ENCODE measurements around the gene COLEC11. TPM values are rescaled to one million over a fixed set of nuclear protein-coding genes. Genes with fewer than 3 reads are reported as not detected.

COLEC11 gene
- total and polyA plus RNA-seq, 10 of the 15 experiments (the other 5 are each of a cell fraction or from before 2014, with no cell fraction given) = 0.08 to 0.74 (median 0.14) TPM; not detected in 4

DNA sequence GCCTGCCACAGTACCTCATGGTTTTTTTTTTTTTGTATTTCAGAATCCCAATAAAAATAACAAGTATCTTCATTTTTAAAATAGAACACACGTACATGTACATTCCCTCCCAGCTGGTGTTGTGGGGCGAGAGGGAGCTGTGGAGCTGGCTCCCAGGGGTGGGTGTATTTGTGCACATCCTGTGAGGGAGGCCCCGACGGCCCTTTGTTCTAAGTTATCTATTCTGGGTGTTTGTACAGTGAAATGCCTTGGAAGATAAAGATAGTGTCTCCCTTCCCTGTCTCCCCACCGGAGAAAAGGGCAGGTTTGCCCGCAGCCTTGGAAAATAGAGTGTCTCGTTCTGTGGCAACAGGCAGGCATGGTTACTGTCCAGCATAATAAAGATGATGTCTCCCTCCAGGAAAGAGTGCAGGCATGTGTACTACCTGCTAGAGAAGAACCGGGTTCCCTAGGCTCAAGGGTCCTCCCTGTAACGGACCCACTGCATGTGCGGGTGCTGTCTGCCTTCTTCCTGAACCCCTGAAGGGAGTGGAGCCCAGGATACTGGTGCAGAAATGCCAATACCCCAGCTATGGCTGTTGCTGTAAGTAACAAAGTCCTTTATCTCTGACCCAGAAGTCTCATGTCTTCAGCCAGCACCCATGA lies 51.0 kb downstream of the COLEC11 start (continued):
- TF ChIP-seq, protein P1, sequence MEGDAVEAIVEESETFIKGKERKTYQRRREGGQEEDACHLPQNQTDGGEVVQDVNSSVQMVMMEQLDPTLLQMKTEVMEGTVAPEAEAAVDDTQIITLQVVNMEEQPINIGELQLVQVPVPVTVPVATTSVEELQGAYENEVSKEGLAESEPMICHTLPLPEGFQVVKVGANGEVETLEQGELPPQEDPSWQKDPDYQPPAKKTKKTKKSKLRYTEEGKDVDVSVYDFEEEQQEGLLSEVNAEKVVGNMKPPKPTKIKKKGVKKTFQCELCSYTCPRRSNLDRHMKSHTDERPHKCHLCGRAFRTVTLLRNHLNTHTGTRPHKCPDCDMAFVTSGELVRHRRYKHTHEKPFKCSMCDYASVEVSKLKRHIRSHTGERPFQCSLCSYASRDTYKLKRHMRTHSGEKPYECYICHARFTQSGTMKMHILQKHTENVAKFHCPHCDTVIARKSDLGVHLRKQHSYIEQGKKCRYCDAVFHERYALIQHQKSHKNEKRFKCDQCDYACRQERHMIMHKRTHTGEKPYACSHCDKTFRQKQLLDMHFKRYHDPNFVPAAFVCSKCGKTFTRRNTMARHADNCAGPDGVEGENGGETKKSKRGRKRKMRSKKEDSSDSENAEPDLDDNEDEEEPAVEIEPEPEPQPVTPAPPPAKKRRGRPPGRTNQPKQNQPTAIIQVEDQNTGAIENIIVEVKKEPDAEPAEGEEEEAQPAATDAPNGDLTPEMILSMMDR (IDR thresholded peaks at IDR 0.05 in 2 of 3, conservative IDR thresholded peaks at IDR 0.05 in 1 of 3; ENCODE audit: control insufficient read depth in 2 of 3, extremely low read depth in 1 of 3, insufficient read depth in 1 of 3, low read depth in 3 of 3, low read length in 3 of 3) = no peak

DNA sequence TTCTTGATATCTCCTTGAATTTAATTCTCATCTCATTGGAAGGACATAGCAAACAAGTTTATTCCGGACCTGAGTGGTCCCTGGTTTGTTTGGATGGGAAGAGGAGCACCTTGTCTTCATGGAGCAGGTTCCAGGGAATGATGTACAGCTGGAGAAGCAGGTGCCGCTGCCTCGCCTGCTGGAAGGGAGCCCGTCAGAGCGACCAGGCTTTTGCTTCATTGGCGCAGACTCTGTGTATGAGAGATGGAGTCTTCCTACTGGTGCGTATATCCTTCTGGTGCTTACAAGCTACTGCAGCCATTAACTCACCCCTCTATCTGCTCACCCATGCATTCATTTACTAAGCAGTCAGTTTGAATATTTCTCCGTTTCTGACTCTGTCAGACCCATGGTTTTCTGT lies 51.5 kb downstream of the COLEC11 start:
- WGBS (ENCODE audit: insufficient coverage, insufficient replicate concordance, low lambda C conversion rate, missing lambda C conversion rate) = 59% methylated on average over 8 of the region's 8 CpGs
- in situ Hi-C loops (cut with MboI) = no loop called here
- no peak for TF ChIP-seq NFYB (IDR thresholded peaks at IDR 0.05; ENCODE audit: insufficient read depth, low read depth, low read length)
- TF ChIP-seq, protein P2, sequence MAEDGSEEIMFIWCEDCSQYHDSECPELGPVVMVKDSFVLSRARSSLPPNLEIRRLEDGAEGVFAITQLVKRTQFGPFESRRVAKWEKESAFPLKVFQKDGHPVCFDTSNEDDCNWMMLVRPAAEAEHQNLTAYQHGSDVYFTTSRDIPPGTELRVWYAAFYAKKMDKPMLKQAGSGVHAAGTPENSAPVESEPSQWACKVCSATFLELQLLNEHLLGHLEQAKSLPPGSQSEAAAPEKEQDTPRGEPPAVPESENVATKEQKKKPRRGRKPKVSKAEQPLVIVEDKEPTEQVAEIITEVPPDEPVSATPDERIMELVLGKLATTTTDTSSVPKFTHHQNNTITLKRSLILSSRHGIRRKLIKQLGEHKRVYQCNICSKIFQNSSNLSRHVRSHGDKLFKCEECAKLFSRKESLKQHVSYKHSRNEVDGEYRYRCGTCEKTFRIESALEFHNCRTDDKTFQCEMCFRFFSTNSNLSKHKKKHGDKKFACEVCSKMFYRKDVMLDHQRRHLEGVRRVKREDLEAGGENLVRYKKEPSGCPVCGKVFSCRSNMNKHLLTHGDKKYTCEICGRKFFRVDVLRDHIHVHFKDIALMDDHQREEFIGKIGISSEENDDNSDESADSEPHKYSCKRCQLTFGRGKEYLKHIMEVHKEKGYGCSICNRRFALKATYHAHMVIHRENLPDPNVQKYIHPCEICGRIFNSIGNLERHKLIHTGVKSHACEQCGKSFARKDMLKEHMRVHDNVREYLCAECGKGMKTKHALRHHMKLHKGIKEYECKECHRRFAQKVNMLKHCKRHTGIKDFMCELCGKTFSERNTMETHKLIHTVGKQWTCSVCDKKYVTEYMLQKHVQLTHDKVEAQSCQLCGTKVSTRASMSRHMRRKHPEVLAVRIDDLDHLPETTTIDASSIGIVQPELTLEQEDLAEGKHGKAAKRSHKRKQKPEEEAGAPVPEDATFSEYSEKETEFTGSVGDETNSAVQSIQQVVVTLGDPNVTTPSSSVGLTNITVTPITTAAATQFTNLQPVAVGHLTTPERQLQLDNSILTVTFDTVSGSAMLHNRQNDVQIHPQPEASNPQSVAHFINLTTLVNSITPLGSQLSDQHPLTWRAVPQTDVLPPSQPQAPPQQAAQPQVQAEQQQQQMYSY (CRISPR knock-in tag; IDR thresholded peaks at IDR 0.05) = no peak
- TF ChIP-seq YBX1 (IDR thresholded peaks at IDR 0.05) = no peak
- no peak for TF ChIP-seq SMARCA5 (IDR thresholded peaks at IDR 0.05)
- TF ChIP-seq SIN3A (IDR thresholded peaks at IDR 0.05; ENCODE audit: low read depth, low read length) = no peak
- TF ChIP-seq RB1 (IDR thresholded peaks at IDR 0.05; ENCODE audit: borderline replicate concordance) = no peak
- no peak for TF ChIP-seq EED (IDR thresholded peaks at IDR 0.05; ENCODE audit: low read depth)
- TF ChIP-seq WRNIP1 (IDR thresholded peaks at IDR 0.05; ENCODE audit: borderline replicate concordance, low read depth, low read length) = no peak
- TF ChIP-seq ZNF384 (IDR thresholded peaks at IDR 0.05; ENCODE audit: borderline replicate concordance, low read depth, low read length) = no peak
- TF ChIP-seq YY1 (IDR thresholded peaks at IDR 0.05; ENCODE audit: low read depth, low read length) = no peak
- TF ChIP-seq TAF1 (IDR thresholded peaks at IDR 0.05; ENCODE audit: borderline replicate concordance, low read depth, low read length) = no peak
- TF ChIP-seq POLR2A (IDR thresholded peaks at IDR 0.05; ENCODE audit: low read depth, low read length) = no peak
- no peak for TF ChIP-seq KLF5 (IDR thresholded peaks at IDR 0.05; ENCODE audit: partially characterized antibody)
- no peak for TF ChIP-seq RCOR1 (conservative IDR thresholded peaks at IDR 0.05; ENCODE audit: low read depth, low read length)

More for the DNA sequence above, 51.5 kb downstream of the COLEC11 start:
- Histone ChIP-seq H2AFZ (ENCODE audit: control insufficient read depth, low read depth, low read length) (no peak overlapping the region), H3K27me3 (replicated peaks in 1 of 2; ENCODE audit: control insufficient read depth in 2 of 2, insufficient read depth in 2 of 2, low read length in 1 of 2) (no peaks in the 10 kb centered on the region), H3K36me3 (ENCODE audit: control insufficient read depth in 2 of 2, insufficient read depth in 2 of 2, low read length in 1 of 2) (no peaks in the 10 kb centered on the region), H3K9me3 (replicated peaks; ENCODE audit: control insufficient read depth, insufficient read depth, low read length) (no peaks in the 10 kb centered on the region), H3K4me1 (ENCODE audit: control insufficient read depth, insufficient read depth, low read length) (peaks cover 7% of the 10 kb centered on the region), H3K4me3 (no peak overlapping the region), H3K4me2 (ENCODE audit: control insufficient read depth, insufficient read depth) (no peak overlapping the region), H3K79me2 (ENCODE audit: control insufficient read depth, insufficient read depth, low read length) (no peaks in the 10 kb centered on the region), H4K20me1 (ENCODE audit: control insufficient read depth, insufficient read depth) (no peaks in the 10 kb centered on the region), H3K27ac (ENCODE audit: control insufficient read depth, insufficient read depth) (no peak overlapping the region), H3K9ac (ENCODE audit: control insufficient read depth, insufficient read depth, low read length) (no peak overlapping the region)
- ATAC-seq = no peak
- FAIRE-seq = no peak
- intact Hi-C loops (cut with micrococcal nuclease; ENCODE audit: unreplicated experiment) = no loop called here
- ChIA-PET RAD21 (ENCODE audit: unreplicated experiment) (no interaction called here), POLR2A (no interaction called here), SMC1A (ENCODE audit: uncharacterized antibody, unreplicated experiment) (no interaction called here), CTCF (no interaction called here)
- BruUV-seq (replicated peaks) = no TSS peak
- DNase-seq (ENCODE audit: low read depth, low spot score) = no peak

Measured in GM12878 (cell line).